NCI-H2107 (cell line): ENCODE data around the gene PASK.

Source experiments
- DNase-seq: peaks from one replicate; lab custom pipeline; 2025; lab: John Stamatoyannopoulos, UW

Gene PASK

GRCh38 chr2:241081190-241081642 lies 68.1 kb downstream of the PASK start:
- DNase-seq, result no peak

- DNase-seq, result no peak
Measured at GRCh38 chr2:241080405-241081189, 68.7 kb downstream of the PASK start.

- DNase-seq, result no peak
Measured at GRCh38 chr2:241074901-241075540, 74.3 kb downstream of the PASK start.

- no peak for DNase-seq
Measured at GRCh38 chr2:241074065-241074818, 75.0 kb downstream of the PASK start.

GRCh38 chr2:241073166-241074064 lies 75.9 kb downstream of the PASK start:
- DNase-seq, result no peak

- no peak for DNase-seq
Measured at GRCh38 chr2:241072553-241073165, 76.6 kb downstream of the PASK start.

GRCh38 chr2:241072151-241072550 lies 77.1 kb downstream of the PASK start:
- DNase-seq, result no peak

GRCh38 chr2:241071677-241072111 lies 77.6 kb downstream of the PASK start:
- DNase-seq, result no peak

GRCh38 chr2:241070811-241071676 lies 78.2 kb downstream of the PASK start:
- no peak for DNase-seq

GRCh38 chr2:241070361-241070760 lies 78.9 kb downstream of the PASK start:
- no peak for DNase-seq

- no peak for DNase-seq
Measured at GRCh38 chr2:241069821-241070281, 79.4 kb downstream of the PASK start.

GRCh38 chr2:241068942-241069810 lies 80.1 kb downstream of the PASK start:
- no peak for DNase-seq

GRCh38 chr2:241068136-241068941 lies 80.9 kb downstream of the PASK start:
- DNase-seq, result no peak

- DNase-seq, result no peak
Measured at GRCh38 chr2:241067501-241068135, 81.7 kb downstream of the PASK start.

GRCh38 chr2:241066893-241067341 lies 82.4 kb downstream of the PASK start:
- DNase-seq, result no peak

GRCh38 chr2:241066171-241066892 lies 82.9 kb downstream of the PASK start:
- no peak for DNase-seq

GRCh38 chr2:241065355-241065803 lies 83.9 kb downstream of the PASK start:
- no peak for DNase-seq
